ENCODE data around the gene PIM3.
"Not testable (repeated sequence)": the region's sequence is repeated elsewhere in the genome, so short reads cannot be mapped to it uniquely, and the experiment has no call there.

The PIM3 gene

DNA sequence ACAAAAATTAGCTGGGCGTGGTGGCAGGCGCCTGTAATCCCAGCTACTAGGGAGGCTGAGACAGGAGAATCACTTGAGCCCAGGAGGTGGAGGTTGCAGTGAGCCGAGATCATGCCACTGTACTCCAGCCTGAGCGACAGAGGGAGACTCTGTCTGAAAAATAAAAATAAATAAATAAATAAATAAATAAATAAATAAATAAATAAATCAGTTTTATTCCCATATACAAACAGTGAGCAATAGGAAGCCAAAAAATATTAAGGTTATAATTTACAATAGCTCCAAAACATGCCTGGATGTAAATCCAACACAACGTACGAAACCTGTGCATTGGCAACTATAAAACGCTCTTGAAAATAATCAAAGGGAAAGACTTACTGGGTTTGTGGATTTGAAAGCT is 21.2 kb downstream of the PIM3 start:
- H3K9ac ChIP-seq (ENCODE audit: low read depth, low read length); H3K9me3 ChIP-seq (ENCODE audit: control insufficient read depth, insufficient read depth, low read length); H3K4me3 ChIP-seq (ENCODE audit: low read depth, low read length): not testable (repeated sequence)

DNA sequence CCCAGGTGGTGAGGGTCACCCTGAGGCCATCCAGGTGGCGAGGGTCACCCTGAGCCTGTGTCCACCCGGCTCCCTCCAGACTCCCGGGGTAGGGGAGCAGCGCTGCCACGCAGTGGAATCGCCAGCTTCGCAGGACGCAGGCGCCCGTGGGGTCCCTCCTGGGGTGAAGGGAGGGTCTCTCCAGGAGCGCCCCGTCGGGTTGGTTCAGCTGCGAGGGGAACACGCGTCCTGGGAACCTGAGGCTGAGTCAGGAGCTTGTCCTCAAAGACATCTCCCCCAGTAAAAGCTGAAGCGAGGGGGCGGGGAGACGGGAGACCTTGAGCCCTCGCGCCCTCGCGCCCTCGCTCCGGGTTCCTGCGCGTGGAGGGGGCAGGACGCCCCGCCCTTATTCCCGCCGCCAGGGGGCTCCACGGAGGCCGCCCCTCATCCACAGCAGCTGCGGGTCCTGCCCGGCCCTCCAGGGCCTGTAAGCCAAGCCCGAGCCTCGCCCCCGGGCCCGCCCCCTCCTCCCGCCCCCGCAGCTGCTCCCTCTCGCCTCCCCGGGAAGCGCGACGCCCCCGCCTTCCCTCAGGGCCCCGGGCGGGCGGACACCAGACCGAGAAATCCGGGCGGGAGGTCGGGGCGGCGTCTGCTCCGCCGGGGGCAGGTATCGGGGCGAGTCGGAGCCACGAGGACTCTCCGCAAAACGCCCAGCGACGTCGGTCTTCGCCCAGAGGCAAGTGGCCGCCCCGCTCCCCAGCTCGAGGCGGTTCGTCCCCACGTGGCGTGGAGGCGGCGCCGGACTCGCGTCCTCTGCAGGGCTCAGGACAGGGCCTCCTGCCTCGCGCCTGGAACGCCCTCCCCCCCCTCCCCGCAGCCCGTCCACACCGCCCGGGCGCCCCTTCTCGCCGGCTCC is 22.8 kb downstream of the PIM3 start:
- no peak overlapping the region for H3K9ac ChIP-seq (ENCODE audit: low read depth, low read length)
- H3K36me3 ChIP-seq (ENCODE audit: control insufficient read depth, insufficient read depth, low read length), result no peaks in the 10 kb centered on the region
- H3K27me3 ChIP-seq (ENCODE audit: control insufficient read depth, insufficient read depth, low read length), result peaks cover 16% of the 10 kb centered on the region
- no peaks in the 10 kb centered on the region for H3K4me1 ChIP-seq (ENCODE audit: control insufficient read depth, insufficient read depth, low read length)
- no peaks in the 10 kb centered on the region for H3K9me3 ChIP-seq (ENCODE audit: control insufficient read depth, insufficient read depth, low read length)
- peak overlapping the region; percentile 45 for H3K4me3 ChIP-seq (ENCODE audit: low read depth, low read length)

More for the DNA sequence above, 21.2 kb downstream of the PIM3 start:
- not testable (repeated sequence) for H3K4me1 ChIP-seq (ENCODE audit: control insufficient read depth, insufficient read depth, low read length); H3K36me3 ChIP-seq (ENCODE audit: control insufficient read depth, insufficient read depth, low read length)
- peaks cover 16% of the 10 kb centered on the region for H3K27me3 ChIP-seq (ENCODE audit: control insufficient read depth, insufficient read depth, low read length)

DNA sequence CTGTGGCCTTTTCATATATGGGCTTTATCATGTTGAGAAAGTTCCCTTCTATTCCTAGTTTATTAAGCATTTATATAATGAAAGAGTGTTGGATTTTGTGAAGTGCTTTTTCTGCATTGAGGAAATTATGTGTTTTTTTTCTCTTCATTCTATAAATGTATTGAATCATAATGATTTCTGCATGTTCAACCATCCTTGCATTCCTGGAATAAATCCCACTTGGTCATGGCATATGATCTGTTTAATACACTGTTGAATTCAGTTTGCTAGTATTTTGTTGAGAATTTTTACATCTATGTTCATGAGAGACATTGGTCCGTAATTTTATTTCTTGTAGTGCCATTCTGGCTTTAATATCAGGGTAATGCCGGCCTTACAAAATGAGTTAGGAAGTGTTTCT is 25.8 kb downstream of the PIM3 start:
- Histone ChIP-seq H3K4me1 (ENCODE audit: control insufficient read depth, insufficient read depth, low read length) (no peaks in the 10 kb centered on the region), H3K9me3 (ENCODE audit: control insufficient read depth, insufficient read depth, low read length) (no peaks in the 10 kb centered on the region), H3K36me3 (ENCODE audit: control insufficient read depth, insufficient read depth, low read length) (no peaks in the 10 kb centered on the region), H3K9ac (ENCODE audit: low read depth, low read length) (no peak overlapping the region), H3K27me3 (ENCODE audit: control insufficient read depth, insufficient read depth, low read length) (peaks cover 16% of the 10 kb centered on the region), H3K4me3 (ENCODE audit: low read depth, low read length) (no peak overlapping the region)

DNA sequence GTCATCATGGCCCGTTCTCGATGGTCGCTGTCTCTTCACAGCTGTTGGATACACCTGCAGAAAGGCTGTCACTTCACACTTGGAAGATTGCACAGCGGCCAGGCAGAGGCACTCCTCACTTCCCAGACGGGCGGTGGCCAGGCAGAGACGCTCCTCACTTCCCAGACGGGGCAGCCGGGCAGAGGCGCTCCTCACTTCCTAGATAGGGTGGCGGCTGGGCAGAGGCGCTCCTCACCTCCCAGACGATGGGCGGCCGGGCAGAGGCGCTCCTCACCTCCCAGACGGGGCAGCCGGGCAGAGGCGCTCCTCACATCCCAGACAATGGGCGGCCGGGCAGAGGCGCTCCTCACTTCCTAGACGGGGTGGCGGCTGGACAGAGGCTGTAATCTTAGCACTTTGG is 29.3 kb downstream of the PIM3 start:
- not testable (repeated sequence) for H3K36me3 ChIP-seq (ENCODE audit: control insufficient read depth, insufficient read depth, low read length); H3K27me3 ChIP-seq (ENCODE audit: control insufficient read depth, insufficient read depth, low read length); H3K4me1 ChIP-seq (ENCODE audit: control insufficient read depth, insufficient read depth, low read length); H3K4me3 ChIP-seq (ENCODE audit: low read depth, low read length); H3K9ac ChIP-seq (ENCODE audit: low read depth, low read length); H3K9me3 ChIP-seq (ENCODE audit: control insufficient read depth, insufficient read depth, low read length)

DNA sequence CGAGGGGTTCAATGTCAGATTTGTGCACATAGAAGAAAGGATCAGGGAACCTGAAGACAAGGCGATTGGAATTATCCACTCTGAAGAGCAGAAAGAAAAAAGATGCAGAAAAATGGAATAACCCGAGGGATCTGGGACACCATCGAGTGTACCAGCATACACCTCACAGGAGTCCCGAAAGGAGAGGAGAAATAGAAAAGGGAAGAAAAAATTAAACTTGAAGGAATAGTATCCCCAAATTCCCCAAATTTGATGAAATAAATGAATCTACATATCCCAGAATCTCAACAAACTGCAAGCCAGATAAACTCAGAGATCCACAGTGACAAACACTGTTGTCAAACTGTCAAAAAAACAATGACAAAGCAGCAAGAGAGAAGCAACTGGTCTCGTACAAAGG is 30.6 kb downstream of the PIM3 start:
- H3K9ac ChIP-seq (ENCODE audit: low read depth, low read length), result no peak overlapping the region
- H3K27me3 ChIP-seq (ENCODE audit: control insufficient read depth, insufficient read depth, low read length), result no peaks in the 10 kb centered on the region
- no peaks in the 10 kb centered on the region for H3K9me3 ChIP-seq (ENCODE audit: control insufficient read depth, insufficient read depth, low read length)
- H3K4me1 ChIP-seq (ENCODE audit: control insufficient read depth, insufficient read depth, low read length), result no peaks in the 10 kb centered on the region
- no peak overlapping the region for H3K4me3 ChIP-seq (ENCODE audit: low read depth, low read length)
- H3K36me3 ChIP-seq (ENCODE audit: control insufficient read depth, insufficient read depth, low read length), result no peaks in the 10 kb centered on the region

DNA sequence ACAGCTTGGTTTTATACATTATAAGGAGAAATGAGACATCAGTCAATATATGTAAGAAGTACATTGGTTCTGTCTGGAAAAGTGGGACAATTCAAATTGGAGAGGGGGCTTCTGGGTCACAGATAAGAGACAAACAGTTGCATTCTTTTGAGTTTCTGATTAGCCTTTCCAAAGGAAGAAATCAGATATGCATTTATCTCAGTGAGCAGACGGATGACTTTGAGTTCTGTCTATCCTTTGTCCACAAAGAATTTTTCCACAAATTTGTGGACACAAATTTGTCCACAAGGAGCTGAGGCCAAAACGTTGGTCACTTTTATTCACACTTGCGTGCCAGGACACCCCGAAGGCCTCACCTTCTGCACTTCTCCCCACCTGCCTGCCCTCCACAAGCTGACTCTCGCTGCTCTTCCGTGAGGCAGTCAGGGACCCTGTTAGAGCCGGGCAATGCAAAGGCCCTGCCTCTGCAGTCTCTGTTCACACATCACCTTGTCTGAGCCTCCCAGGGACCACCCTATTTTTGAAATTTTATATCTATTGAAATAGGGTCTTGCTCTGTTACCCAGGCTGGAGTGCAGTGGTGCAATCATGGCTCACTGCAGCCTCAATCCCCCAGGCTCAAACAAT is 31.4 kb downstream of the PIM3 start:
- H3K36me3 ChIP-seq (ENCODE audit: control insufficient read depth, insufficient read depth, low read length), result no peaks in the 10 kb centered on the region
- no peak overlapping the region for H3K4me3 ChIP-seq (ENCODE audit: low read depth, low read length)
- no peaks in the 10 kb centered on the region for H3K27me3 ChIP-seq (ENCODE audit: control insufficient read depth, insufficient read depth, low read length)
- H3K9me3 ChIP-seq (ENCODE audit: control insufficient read depth, insufficient read depth, low read length), result no peaks in the 10 kb centered on the region
- no peak overlapping the region for H3K9ac ChIP-seq (ENCODE audit: low read depth, low read length)
- H3K4me1 ChIP-seq (ENCODE audit: control insufficient read depth, insufficient read depth, low read length), result no peaks in the 10 kb centered on the region

DNA sequence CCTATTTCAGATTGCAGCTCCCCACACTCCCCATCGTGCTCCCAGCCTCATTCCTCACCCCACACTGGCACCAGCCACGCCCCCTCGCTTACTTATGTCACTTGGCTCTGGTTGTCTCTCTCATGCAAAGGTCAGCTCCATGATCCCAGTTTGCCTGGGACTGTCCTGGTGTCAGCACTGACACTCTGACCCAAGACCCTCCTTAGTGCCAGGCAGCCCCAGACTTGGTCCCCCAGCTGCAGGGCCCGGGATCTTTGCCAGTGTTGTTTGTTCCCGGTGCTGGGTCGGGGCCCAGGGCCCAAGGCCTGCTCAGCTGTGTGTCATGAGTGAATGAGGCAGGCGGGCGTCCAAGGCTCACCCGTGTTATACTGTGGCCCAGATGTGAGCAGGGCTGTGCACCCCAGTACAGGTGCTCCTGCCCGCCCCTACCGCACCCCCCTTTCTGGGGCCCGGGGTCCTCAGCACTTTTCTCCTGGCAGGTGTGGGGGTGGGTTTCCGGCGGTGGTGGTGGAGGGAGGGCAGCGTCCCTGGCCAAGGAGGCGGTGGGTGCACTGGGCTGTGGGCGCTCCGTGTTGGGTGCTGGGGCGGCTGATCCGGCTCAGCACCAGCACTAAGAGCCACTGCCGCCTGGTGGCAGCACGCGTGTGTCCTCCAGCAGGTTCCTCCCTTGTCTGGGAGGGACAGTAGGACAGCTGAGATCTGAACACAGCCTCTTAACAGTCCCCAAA is 32.5 kb downstream of the PIM3 start:
- Histone ChIP-seq H3K27me3 (ENCODE audit: control insufficient read depth, insufficient read depth, low read length) (no peaks in the 10 kb centered on the region), H3K9me3 (ENCODE audit: control insufficient read depth, insufficient read depth, low read length) (no peaks in the 10 kb centered on the region), H3K9ac (ENCODE audit: low read depth, low read length) (no peak overlapping the region), H3K4me1 (ENCODE audit: control insufficient read depth, insufficient read depth, low read length) (no peaks in the 10 kb centered on the region), H3K36me3 (ENCODE audit: control insufficient read depth, insufficient read depth, low read length) (no peaks in the 10 kb centered on the region), H3K4me3 (ENCODE audit: low read depth, low read length) (no peak overlapping the region)

DNA sequence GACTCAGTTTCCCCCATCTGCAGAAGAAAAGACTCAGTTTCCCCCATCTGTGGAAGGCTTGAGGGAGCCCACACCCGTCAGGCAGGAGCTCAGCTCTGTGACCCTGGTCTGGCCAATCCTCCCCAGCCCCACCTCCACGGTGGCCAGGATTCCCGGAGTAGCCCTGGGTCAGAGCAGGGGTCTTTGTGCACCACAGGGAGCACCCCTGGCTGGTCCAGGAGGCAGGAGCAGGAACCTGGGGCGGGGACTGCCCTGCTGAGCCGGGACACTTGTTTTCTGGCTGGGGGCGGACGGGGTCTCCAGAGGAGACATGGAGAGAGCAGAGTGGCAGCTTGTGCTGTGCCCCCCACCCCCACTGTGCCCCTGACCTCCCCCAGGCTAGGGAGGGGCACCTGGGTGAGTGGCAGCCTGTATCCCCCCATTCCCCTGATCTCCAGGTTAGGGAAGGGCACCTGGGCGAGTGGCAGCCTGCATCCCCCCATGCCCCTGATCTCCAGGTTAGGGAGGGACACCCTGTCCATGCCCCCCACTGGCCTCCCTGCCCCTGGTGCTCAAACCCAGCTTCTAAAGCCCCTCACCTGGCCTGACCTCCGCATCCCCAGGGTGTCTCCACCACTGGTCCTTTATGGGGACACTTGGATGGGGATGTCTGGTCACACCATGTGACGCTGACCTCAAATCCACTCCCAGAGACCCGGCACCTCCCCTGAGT is 33.2 kb downstream of the PIM3 start:
- Histone ChIP-seq H3K4me1 (ENCODE audit: control insufficient read depth, insufficient read depth, low read length) (no peaks in the 10 kb centered on the region), H3K9ac (ENCODE audit: low read depth, low read length) (no peak overlapping the region), H3K36me3 (ENCODE audit: control insufficient read depth, insufficient read depth, low read length) (no peaks in the 10 kb centered on the region), H3K4me3 (ENCODE audit: low read depth, low read length) (no peak overlapping the region), H3K27me3 (ENCODE audit: control insufficient read depth, insufficient read depth, low read length) (no peaks in the 10 kb centered on the region), H3K9me3 (ENCODE audit: control insufficient read depth, insufficient read depth, low read length) (no peaks in the 10 kb centered on the region)

DNA sequence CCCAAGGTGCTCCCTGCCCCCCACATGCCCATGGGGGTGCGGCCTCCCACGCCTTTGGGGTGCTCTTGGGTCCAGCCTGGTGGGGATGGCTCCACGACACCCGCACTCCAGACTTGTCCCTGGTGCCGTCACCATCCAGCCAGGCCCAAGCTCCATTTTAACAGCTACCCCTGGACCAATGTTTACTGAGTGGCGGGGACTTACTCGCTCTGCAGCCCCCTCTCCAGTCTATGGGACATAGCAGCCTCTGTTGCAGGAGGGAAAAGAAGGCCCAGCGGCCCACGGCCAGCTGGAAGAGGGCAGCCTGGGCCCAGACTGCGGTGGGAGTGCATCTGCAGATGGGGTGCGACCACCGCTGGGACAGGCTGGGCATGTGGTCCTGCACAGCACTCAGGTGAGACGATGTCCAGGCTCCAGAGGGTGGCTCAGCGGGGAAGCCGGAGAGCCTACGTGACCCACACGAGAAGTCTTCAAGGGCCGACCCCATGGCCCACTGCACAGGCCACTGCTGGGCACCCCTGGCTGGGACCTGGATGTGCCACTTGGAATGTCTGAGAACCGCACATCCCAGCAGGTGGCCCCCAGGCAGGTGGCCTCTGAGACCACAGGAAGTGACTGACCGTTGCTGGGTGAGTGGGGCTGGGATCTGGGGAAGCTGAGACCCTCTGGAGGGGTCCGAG is 33.9 kb downstream of the PIM3 start:
- Histone ChIP-seq H3K27me3 (ENCODE audit: control insufficient read depth, insufficient read depth, low read length) (no peaks in the 10 kb centered on the region), H3K4me1 (ENCODE audit: control insufficient read depth, insufficient read depth, low read length) (no peaks in the 10 kb centered on the region), H3K36me3 (ENCODE audit: control insufficient read depth, insufficient read depth, low read length) (no peaks in the 10 kb centered on the region), H3K9me3 (ENCODE audit: control insufficient read depth, insufficient read depth, low read length) (no peaks in the 10 kb centered on the region), H3K4me3 (ENCODE audit: low read depth, low read length) (no peak overlapping the region), H3K9ac (ENCODE audit: low read depth, low read length) (no peak overlapping the region)

DNA sequence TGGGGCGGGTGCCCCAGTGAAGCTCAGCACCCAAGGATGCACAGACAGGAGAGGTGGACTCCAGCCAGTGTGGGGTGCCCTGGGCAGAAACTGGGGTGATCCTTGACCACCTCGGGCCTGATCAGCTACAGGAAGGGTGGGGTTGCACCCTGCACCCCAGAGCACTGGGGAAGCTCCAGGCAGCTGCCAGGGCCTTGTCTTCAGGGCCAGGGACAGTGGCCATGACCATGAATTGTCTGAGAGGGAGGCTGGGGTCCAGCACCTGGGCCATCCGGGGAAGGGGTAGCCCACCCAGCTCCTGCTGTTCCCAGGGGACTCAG is 34.4 kb downstream of the PIM3 start:
- H3K27me3 ChIP-seq (ENCODE audit: control insufficient read depth, insufficient read depth, low read length), result peaks cover 3% of the 10 kb centered on the region
- no peaks in the 10 kb centered on the region for H3K4me1 ChIP-seq (ENCODE audit: control insufficient read depth, insufficient read depth, low read length)
- no peaks in the 10 kb centered on the region for H3K36me3 ChIP-seq (ENCODE audit: control insufficient read depth, insufficient read depth, low read length)
- H3K9me3 ChIP-seq (ENCODE audit: control insufficient read depth, insufficient read depth, low read length), result no peaks in the 10 kb centered on the region
- H3K9ac ChIP-seq (ENCODE audit: low read depth, low read length), result no peak overlapping the region
- H3K4me3 ChIP-seq (ENCODE audit: low read depth, low read length), result no peak overlapping the region

DNA sequence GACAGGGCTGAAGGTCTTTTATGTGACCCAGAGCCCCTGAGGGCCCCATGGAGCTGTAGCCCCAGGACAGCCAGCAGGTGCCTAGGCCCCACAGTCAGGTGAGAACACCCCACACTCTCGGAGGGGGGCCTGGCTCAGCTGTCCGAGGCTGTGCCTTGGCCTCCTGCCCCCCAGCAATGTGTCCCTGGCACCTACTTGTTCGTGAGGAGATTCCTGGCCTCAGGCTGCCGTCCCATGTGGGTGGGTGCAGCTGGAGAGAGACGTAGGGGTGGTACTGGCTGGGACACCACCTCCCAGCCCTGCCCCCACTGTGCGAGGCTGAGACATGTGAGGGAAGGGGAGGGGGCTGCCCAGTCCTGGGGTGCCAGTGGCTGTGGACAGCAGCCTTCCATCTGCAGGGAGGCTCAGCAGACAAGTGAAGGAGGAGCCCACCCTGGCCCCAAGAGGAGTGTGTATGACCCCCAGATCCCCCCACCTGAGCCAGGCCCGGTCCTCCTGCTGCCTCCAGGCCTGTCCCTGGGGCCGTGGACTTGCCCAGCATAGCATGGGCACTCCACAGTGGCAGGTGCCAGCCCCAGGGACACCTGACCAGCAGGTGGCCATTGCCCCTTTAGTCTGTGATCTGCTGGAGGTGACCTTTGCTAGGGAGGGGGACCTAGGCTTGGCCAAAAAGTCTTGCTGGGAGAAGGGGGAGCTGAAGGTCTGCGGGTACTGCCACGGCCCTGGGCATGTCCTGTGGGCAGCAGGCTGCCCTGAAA is 35.0 kb downstream of the PIM3 start:
- H3K4me3 ChIP-seq (ENCODE audit: low read depth, low read length), result no peak overlapping the region
- no peaks in the 10 kb centered on the region for H3K9me3 ChIP-seq (ENCODE audit: control insufficient read depth, insufficient read depth, low read length)
- no peak overlapping the region for H3K9ac ChIP-seq (ENCODE audit: low read depth, low read length)
- no peaks in the 10 kb centered on the region for H3K36me3 ChIP-seq (ENCODE audit: control insufficient read depth, insufficient read depth, low read length)
- H3K27me3 ChIP-seq (ENCODE audit: control insufficient read depth, insufficient read depth, low read length), result peaks cover 8% of the 10 kb centered on the region
- H3K4me1 ChIP-seq (ENCODE audit: control insufficient read depth, insufficient read depth, low read length), result no peaks in the 10 kb centered on the region
